Stomach (tissue), 4 donors: Measurements from ENCODE around the gene BTBD2.

Experiments
- EP300 ChIP-seq: sonication (generic); formaldehyde crosslinking; IDR thresholded peaks from one replicate; pipeline ENCODE4 v1.6.1; 2017; ENCODE audit warnings: antibody characterized with exemption
- POLR2A ChIP-seq, 4 donors: fragments of 450-650 bp; IDR thresholded peaks; one replicate each; pipeline ENCODE4 v1.6.1; 2016; ENCODE audit warnings: antibody characterized with exemption in 4 of 4, control low read depth in 2 of 4, mild to moderate bottlenecking in 1 of 4, moderate library complexity in 1 of 4
- POLR2AphosphoS5 ChIP-seq, 3 donors: sonication (generic); formaldehyde crosslinking; IDR thresholded peaks; one replicate each; pipeline ENCODE4 v1.6.1; 2016; ENCODE audit warnings: antibody characterized with exemption in 3 of 3
- TF ChIP-seq, protein P1 (sequence below), 7 experiments: fragments of 450-650 bp in 4 of 7; fragments of 200-600 bp in 3 of 7; sonication (generic) in 3 of 7; IDR thresholded peaks; one replicate each; pipeline ENCODE4 v1.5.1; 2016 to 2019; ENCODE audit warnings: antibody characterized with exemption in 7 of 7, control low read depth in 2 of 7, mild to moderate bottlenecking in 1 of 7

DNA sequence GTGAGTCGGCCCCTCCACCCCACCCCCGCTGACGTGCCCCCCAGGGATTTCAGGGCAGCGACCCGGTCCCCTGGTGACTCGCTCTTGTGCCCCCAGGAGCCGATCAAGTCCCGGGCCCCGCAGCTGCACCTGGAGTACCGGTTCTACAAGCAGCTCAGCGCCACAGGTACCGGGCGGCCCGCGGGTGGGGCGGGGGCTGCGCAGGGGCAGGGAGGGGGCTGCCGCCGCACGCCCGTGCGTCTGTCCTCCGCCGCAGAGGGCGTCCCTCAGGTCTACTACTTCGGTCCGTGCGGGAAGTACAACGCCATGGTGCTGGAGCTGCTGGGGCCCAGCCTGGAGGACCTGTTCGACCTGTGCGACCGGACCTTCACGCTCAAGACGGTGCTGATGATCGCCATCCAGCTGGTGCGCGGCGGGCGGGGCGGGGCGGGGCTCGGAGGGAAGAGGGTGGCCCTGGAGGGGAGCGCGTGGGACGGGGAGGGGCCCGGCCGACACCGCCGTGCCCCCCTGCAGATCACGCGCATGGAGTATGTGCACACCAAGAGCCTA, 37.1 kb downstream of the BTBD2 start:
- TF ChIP-seq POLR2AphosphoS5 (IDR thresholded peaks at IDR 0.05) (no peak), POLR2A (IDR thresholded peaks at IDR 0.05) (no peak), EP300 (no peak)
- TF ChIP-seq, protein P1, sequence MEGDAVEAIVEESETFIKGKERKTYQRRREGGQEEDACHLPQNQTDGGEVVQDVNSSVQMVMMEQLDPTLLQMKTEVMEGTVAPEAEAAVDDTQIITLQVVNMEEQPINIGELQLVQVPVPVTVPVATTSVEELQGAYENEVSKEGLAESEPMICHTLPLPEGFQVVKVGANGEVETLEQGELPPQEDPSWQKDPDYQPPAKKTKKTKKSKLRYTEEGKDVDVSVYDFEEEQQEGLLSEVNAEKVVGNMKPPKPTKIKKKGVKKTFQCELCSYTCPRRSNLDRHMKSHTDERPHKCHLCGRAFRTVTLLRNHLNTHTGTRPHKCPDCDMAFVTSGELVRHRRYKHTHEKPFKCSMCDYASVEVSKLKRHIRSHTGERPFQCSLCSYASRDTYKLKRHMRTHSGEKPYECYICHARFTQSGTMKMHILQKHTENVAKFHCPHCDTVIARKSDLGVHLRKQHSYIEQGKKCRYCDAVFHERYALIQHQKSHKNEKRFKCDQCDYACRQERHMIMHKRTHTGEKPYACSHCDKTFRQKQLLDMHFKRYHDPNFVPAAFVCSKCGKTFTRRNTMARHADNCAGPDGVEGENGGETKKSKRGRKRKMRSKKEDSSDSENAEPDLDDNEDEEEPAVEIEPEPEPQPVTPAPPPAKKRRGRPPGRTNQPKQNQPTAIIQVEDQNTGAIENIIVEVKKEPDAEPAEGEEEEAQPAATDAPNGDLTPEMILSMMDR (IDR thresholded peaks at IDR 0.05): no peak
